ENCODE results near the gene KLF2.

- TF ChIP-seq EZH2 (IDR thresholded peaks at IDR 0.05) (no peak), POLR2AphosphoS5 (IDR thresholded peaks at IDR 0.05; ENCODE audit: borderline replicate concordance, low read depth, low read length) (no peak)
These were observed 4.3 kb downstream of the KLF2 start for GRCh38 chr19:16328824-16329482.

All from SK-N-MC (cell line).